ENCODE data around the gene ADGRF5. TPM values are rescaled to one million over a fixed set of nuclear protein-coding genes. Genes with fewer than 3 reads are reported as not detected.

Gene ADGRF5
- total and polyA plus RNA-seq, 2 experiments from 2014 or later, result not detected

GRCh38 chr6:46926481-46926880, 4.7 kb upstream of the ADGRF5 start:
- no peak overlapping the region for H3K27ac Mint-ChIP-seq
- H3K9me2 ChIP-seq (ENCODE audit: insufficient read depth), result no peaks in the 10 kb centered on the region

More at GRCh38 chr6:46926481-46926880, 4.7 kb upstream of the ADGRF5 start:
- H3F3A ChIP-seq (replicated peaks; ENCODE audit: low read depth), result no peaks in the 10 kb centered on the region
- no peak overlapping the region for H3K4me2 ChIP-seq
- no peak overlapping the region for H2AFZ ChIP-seq
- Mint-ChIP-seq H3K4me1 (no peaks in the 10 kb centered on the region; the same call in 2 of the 3 replicates), H3K4me3 (no peak overlapping the region), H3K27me3 (ENCODE audit: insufficient read depth, low read depth, poor library complexity) (peaks cover 4% of the 10 kb centered on the region), H3K9me3 (no peaks in the 10 kb centered on the region), H3K36me3 (ENCODE audit: low read depth) (no peaks in the 10 kb centered on the region)
- H3K79me2 ChIP-seq (replicated peaks; ENCODE audit: insufficient read depth), result no peaks in the 10 kb centered on the region
- H3K4me1 ChIP-seq (ENCODE audit: insufficient read depth), result no peaks in the 10 kb centered on the region
- DNase-seq (ENCODE audit: low spot score) (no peak), ATAC-seq (no peak)
- H3K27me3 ChIP-seq (ENCODE audit: insufficient read depth), result no peaks in the 10 kb centered on the region
- no peaks in the 10 kb centered on the region for H3K36me3 ChIP-seq (ENCODE audit: insufficient read depth)
- no peak overlapping the region for H3K4me3 ChIP-seq
- no peak overlapping the region for H3K27ac ChIP-seq (ENCODE audit: low read depth)
- no peaks in the 10 kb centered on the region for H4K20me1 ChIP-seq (replicated peaks; ENCODE audit: insufficient read depth)
- TF ChIP-seq NANOG (IDR thresholded peaks at IDR 0.05; ENCODE audit: borderline replicate concordance), result no peak
- TF ChIP-seq, protein P1, sequence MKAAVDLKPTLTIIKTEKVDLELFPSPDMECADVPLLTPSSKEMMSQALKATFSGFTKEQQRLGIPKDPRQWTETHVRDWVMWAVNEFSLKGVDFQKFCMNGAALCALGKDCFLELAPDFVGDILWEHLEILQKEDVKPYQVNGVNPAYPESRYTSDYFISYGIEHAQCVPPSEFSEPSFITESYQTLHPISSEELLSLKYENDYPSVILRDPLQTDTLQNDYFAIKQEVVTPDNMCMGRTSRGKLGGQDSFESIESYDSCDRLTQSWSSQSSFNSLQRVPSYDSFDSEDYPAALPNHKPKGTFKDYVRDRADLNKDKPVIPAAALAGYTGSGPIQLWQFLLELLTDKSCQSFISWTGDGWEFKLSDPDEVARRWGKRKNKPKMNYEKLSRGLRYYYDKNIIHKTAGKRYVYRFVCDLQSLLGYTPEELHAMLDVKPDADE (IDR thresholded peaks at IDR 0.05), result no peak
- no peak for TF ChIP-seq REST (IDR thresholded peaks at IDR 0.05; ENCODE audit: unreplicated experiment)
- no peak for TF ChIP-seq EZH2phosphoT487 (IDR thresholded peaks at IDR 0.05; ENCODE audit: unreplicated experiment)
- no peak for TF ChIP-seq EZH2 (IDR thresholded peaks at IDR 0.05; ENCODE audit: low read depth, unreplicated experiment)
- no peak for TF ChIP-seq ZNF331 (CRISPR knock-in tag; IDR thresholded peaks at IDR 0.05; ENCODE audit: low read depth)
- no peak for TF ChIP-seq POLR2AphosphoS5 (IDR thresholded peaks at IDR 0.05; ENCODE audit: low read depth)
- TF ChIP-seq ZNF114 (CRISPR knock-in tag; IDR thresholded peaks at IDR 0.05), result no peak
- TF ChIP-seq, protein P2, sequence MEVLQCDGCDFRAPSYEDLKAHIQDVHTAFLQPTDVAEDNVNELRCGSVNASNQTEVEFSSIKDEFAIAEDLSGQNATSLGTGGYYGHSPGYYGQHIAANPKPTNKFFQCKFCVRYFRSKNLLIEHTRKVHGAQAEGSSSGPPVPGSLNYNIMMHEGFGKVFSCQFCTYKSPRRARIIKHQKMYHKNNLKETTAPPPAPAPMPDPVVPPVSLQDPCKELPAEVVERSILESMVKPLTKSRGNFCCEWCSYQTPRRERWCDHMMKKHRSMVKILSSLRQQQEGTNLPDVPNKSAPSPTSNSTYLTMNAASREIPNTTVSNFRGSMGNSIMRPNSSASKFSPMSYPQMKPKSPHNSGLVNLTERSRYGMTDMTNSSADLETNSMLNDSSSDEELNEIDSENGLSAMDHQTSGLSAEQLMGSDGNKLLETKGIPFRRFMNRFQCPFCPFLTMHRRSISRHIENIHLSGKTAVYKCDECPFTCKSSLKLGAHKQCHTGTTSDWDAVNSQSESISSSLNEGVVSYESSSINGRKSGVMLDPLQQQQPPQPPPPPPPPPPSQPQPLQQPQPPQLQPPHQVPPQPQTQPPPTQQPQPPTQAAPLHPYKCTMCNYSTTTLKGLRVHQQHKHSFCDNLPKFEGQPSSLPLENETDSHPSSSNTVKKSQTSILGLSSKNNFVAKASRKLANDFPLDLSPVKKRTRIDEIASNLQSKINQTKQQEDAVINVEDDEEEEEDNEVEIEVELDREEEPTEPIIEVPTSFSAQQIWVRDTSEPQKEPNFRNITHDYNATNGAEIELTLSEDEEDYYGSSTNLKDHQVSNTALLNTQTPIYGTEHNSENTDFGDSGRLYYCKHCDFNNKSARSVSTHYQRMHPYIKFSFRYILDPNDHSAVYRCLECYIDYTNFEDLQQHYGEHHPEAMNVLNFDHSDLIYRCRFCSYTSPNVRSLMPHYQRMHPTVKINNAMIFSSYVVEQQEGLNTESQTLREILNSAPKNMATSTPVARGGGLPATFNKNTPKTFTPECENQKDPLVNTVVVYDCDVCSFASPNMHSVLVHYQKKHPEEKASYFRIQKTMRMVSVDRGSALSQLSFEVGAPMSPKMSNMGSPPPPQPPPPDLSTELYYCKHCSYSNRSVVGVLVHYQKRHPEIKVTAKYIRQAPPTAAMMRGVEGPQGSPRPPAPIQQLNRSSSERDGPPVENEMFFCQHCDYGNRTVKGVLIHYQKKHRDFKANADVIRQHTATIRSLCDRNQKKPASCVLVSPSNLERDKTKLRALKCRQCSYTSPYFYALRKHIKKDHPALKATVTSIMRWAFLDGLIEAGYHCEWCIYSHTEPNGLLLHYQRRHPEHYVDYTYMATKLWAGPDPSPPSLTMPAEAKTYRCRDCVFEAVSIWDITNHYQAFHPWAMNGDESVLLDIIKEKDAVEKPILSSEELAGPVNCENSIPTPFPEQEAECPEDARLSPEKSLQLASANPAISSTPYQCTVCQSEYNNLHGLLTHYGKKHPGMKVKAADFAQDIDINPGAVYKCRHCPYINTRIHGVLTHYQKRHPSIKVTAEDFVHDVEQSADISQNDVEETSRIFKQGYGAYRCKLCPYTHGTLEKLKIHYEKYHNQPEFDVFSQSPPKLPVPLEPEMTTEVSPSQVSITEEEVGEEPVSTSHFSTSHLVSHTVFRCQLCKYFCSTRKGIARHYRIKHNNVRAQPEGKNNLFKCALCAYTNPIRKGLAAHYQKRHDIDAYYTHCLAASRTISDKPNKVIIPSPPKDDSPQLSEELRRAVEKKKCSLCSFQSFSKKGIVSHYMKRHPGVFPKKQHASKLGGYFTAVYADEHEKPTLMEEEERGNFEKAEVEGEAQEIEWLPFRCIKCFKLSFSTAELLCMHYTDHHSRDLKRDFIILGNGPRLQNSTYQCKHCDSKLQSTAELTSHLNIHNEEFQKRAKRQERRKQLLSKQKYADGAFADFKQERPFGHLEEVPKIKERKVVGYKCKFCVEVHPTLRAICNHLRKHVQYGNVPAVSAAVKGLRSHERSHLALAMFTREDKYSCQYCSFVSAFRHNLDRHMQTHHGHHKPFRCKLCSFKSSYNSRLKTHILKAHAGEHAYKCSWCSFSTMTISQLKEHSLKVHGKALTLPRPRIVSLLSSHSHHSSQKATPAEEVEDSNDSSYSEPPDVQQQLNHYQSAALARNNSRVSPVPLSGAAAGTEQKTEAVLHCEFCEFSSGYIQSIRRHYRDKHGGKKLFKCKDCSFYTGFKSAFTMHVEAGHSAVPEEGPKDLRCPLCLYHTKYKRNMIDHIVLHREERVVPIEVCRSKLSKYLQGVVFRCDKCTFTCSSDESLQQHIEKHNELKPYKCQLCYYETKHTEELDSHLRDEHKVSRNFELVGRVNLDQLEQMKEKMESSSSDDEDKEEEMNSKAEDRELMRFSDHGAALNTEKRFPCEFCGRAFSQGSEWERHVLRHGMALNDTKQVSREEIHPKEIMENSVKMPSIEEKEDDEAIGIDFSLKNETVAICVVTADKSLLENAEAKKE (CRISPR knock-in tag; IDR thresholded peaks at IDR 0.05), result no peak
- TF ChIP-seq CREB1 (CRISPR knock-in tag; IDR thresholded peaks at IDR 0.05; ENCODE audit: low read depth), result no peak
- no peak for TF ChIP-seq STAT1 (IDR thresholded peaks at IDR 0.05; ENCODE audit: unreplicated experiment)

All from GM23338 (cell line).